Gastrocnemius medialis (tissue), 4 donors: Measurements from ENCODE around the gene ZNF23. TPM values are rescaled to one million over a fixed set of nuclear protein-coding genes. Genes with fewer than 3 reads are reported as not detected.
A peak's percentile ranks its signal among the peaks of the same experiment; 100 is the strongest.

Source experiments
- ATAC-seq, 2 donors: fragments of 150-250 bp; one replicate each; pipeline ENCODE4 v1.9.1; 2016
- DNase-seq, 2 donors: peaks; one replicate each; pipeline ENCODE4 v3.0.0-alpha.2; 2019
- H3K27ac ChIP-seq, 4 donors: fragments of 200-600 bp; sonication (generic); 1 replicate in 1 of 4; 2 replicates in 3 of 4; pipeline ENCODE4 v1.5.1; 2016 to 2018; ENCODE audit warnings: mild to moderate bottlenecking in 2 of 4, moderate library complexity in 1 of 4
- H3K27me3 ChIP-seq, 3 donors: fragments of 200-600 bp; sonication (generic) in 2 of 3; 1 replicate in 1 of 3; 2 replicates in 2 of 3; pipeline versions ENCODE4 v1.5.1 to v1.6.0; 2016 to 2019; ENCODE audit warnings: mild to moderate bottlenecking in 1 of 3, moderate library complexity in 1 of 3
- H3K36me3 ChIP-seq, 2 donors: fragments of 200-600 bp; sonication (generic) in 1 of 2; one replicate each; pipeline ENCODE4 v1.5.1; 2017 to 2018
- H3K4me1 ChIP-seq, 2 donors: fragments of 200-600 bp; sonication (generic) in 1 of 2; one replicate each; pipeline ENCODE4 v1.5.1; 2016 to 2017; ENCODE audit warnings: mild to moderate bottlenecking in 2 of 2
- H3K4me3 ChIP-seq, 4 donors: fragments of 200-600 bp; sonication (generic) in 3 of 4; 1 replicate in 1 of 4; 2 replicates in 3 of 4; pipeline ENCODE4 v1.5.1; 2016 to 2019; ENCODE audit warnings: mild to moderate bottlenecking in 2 of 4
- H3K9me3 ChIP-seq, 3 donors: fragments of 200-600 bp; sonication (generic) in 2 of 3; 1 replicate in 1 of 3; 2 replicates in 2 of 3; pipeline ENCODE4 v1.5.1; 2016 to 2019
- CTCF ChIP-seq, 5 experiments: fragments of 450-650 bp in 3 of 5; fragments of 200-600 bp in 2 of 5; sonication (generic) in 2 of 5; IDR thresholded peaks in 4 of 5; conservative IDR thresholded peaks in 1 of 5; 1 replicate in 4 of 5; 2 replicates in 1 of 5; pipeline ENCODE4 v1.5.1; 2016 to 2019; ENCODE audit warnings: antibody characterized with exemption in 5 of 5, mild to moderate bottlenecking in 3 of 5, moderate library complexity in 3 of 5
- POLR2A ChIP-seq, 2 donors: fragments of 450-650 bp; IDR thresholded peaks; one replicate each; pipeline ENCODE4 v1.6.1; 2017; ENCODE audit warnings: antibody characterized with exemption in 2 of 2, mild to moderate bottlenecking in 2 of 2, moderate library complexity in 2 of 2
- in situ Hi-C, 4 donors: fragments of 200-750 bp; cut with MboI; loops; one replicate each; pipeline versions ENCODE4 v1.15.0 to v1.8.0; 2017; ENCODE audit warnings: low sequenced_read_pairs in 4 of 4
- intact Hi-C: fragments of 100-400 bp; cut with DNase I; formaldehyde crosslinking; loops from one replicate; pipeline ENCODE4 v1.15.1; 2023; ENCODE audit warnings: low total_unique reads
- total RNA-seq, 4 donors: library from RNA; depleted of rRNA; stranded (reverse); fragments of >200 nt; gene quantifications; one replicate each; pipeline versions ENCODE4 v1.1.0 to v1.2.3, GENCODE V29; 2016

ZNF23 gene
- total RNA-seq, 4 donors from 2014 or later: 3.6 to 5.6 (median 4.7) TPM

GRCh38 chr16:71472051-71472450 lies 10.0 kb upstream of the ZNF23 start:
- H3K9me3 ChIP-seq: no peaks in the 10 kb centered on the region
- no peak for TF ChIP-seq CTCF (IDR thresholded peaks at IDR 0.05 in 4 of 5, conservative IDR thresholded peaks at IDR 0.05 in 1 of 5)
- TF ChIP-seq POLR2A (IDR thresholded peaks at IDR 0.05): no peak
- intact Hi-C loops: no loop called here
- ATAC-seq (no peak), DNase-seq (no peak)
- no peaks in the 10 kb centered on the region for H3K4me1 ChIP-seq
- no peak overlapping the region for H3K27ac ChIP-seq
- peaks cover 0 to 25% of the 10 kb centered on the region in 2 donors for H3K36me3 ChIP-seq
- in situ Hi-C loops: no loop called here
- H3K4me3 ChIP-seq: no peak overlapping the region
- H3K27me3 ChIP-seq: no peaks in the 10 kb centered on the region

- DNase-seq (no peak), ATAC-seq (no peak)
- TF ChIP-seq POLR2A (IDR thresholded peaks at IDR 0.05) (no peak), CTCF (IDR thresholded peaks at IDR 0.05 in 4 of 5, conservative IDR thresholded peaks at IDR 0.05 in 1 of 5) (no peak)
- no peak overlapping the region for H3K27ac ChIP-seq
- H3K36me3 ChIP-seq: no peaks in the 10 kb centered on the region
- H3K27me3 ChIP-seq: no peaks in the 10 kb centered on the region
- no peaks in the 10 kb centered on the region for H3K9me3 ChIP-seq
- H3K4me1 ChIP-seq: no peaks in the 10 kb centered on the region
- H3K4me3 ChIP-seq: no peak overlapping the region
- intact Hi-C loops (no loop called here), in situ Hi-C loops (no loop called here)
Observed at GRCh38 chr16:71467810-71468209, 5.8 kb upstream of the ZNF23 start.

- TF ChIP-seq CTCF (IDR thresholded peaks at IDR 0.05 in 4 of 5, conservative IDR thresholded peaks at IDR 0.05 in 1 of 5) (no peak), POLR2A (IDR thresholded peaks at IDR 0.05) (no peak)
- Histone ChIP-seq H3K36me3 (no peaks in the 10 kb centered on the region), H3K4me1 (peaks cover 14 to 21% of the 10 kb centered on the region in 2 donors), H3K9me3 (no peaks in the 10 kb centered on the region), H3K4me3 (no peak overlapping the region), H3K27me3 (no peaks in the 10 kb centered on the region), H3K27ac (no peak overlapping the region)
- ATAC-seq (no peak), DNase-seq (no peak)
- in situ Hi-C loops (no loop called here), intact Hi-C loops (loop anchor here (5.0 kb wide), 1 partner anchor 177 kb away; the partner anchor contains the start of gene CMTR2)
Observed at GRCh38 chr16:71464231-71464630, 2.2 kb upstream of the ZNF23 start.

- Histone ChIP-seq H3K36me3 (peaks cover 0 to 9% of the 10 kb centered on the region in 2 donors), H3K4me1 (peaks cover 14 to 21% of the 10 kb centered on the region in 2 donors), H3K9me3 (no peaks in the 10 kb centered on the region), H3K4me3 (peak overlapping the region; percentile 87 to 100 (median 98)), H3K27me3 (no peaks in the 10 kb centered on the region), H3K27ac (peak overlapping the region in 1 of 4 donors; percentile 90)
- DNase-seq (no peak), ATAC-seq (no peak)
- intact Hi-C loops: loop anchor here (5.0 kb wide), 1 partner anchor 174 kb away; the partner anchor contains the start of gene CMTR2
- in situ Hi-C loops: no loop called here
- TF ChIP-seq CTCF (IDR thresholded peaks at IDR 0.05 in 4 of 5, conservative IDR thresholded peaks at IDR 0.05 in 1 of 5) (no peak), POLR2A (IDR thresholded peaks at IDR 0.05) (no peak)
Observed at GRCh38 chr16:71460941-71461340, 1.1 kb downstream of the ZNF23 start.

GRCh38 chr16:71460236-71460635 lies 1.8 kb downstream of the ZNF23 start:
- H3K27me3 ChIP-seq: no peaks in the 10 kb centered on the region
- no peak overlapping the region for H3K27ac ChIP-seq
- intact Hi-C loops (loop anchor here (5.0 kb wide), 1 partner anchor 173 kb away; the partner anchor contains the start of gene CMTR2), in situ Hi-C loops (no loop called here)
- H3K4me1 ChIP-seq: peaks cover 14 to 21% of the 10 kb centered on the region in 2 donors
- ATAC-seq: no peak
- DNase-seq: no peak
- H3K9me3 ChIP-seq: no peaks in the 10 kb centered on the region
- peaks cover 4 to 16% of the 10 kb centered on the region in 2 donors for H3K36me3 ChIP-seq
- no peak for TF ChIP-seq POLR2A (IDR thresholded peaks at IDR 0.05)
- TF ChIP-seq CTCF (IDR thresholded peaks at IDR 0.05 in 4 of 5, conservative IDR thresholded peaks at IDR 0.05 in 1 of 5): no peak
- peak overlapping the region in 1 of 4 donors; percentile 100 for H3K4me3 ChIP-seq
